SK-N-SH treated with all-trans-retinoic acid at 6 μM for 48 hours (cell line): Measurements from ENCODE around the gene KCNQ5.

Experiments used
- ATAC-seq: fragments of 200-7000 bp; cut with Tn5 transposase; 3 replicates; pipeline ENCODE4 v1.9.1; 2020; ENCODE audit warnings: mild to moderate bottlenecking, moderate library complexity
- ARNTL ChIP-seq: fragments of 450-650 bp; formaldehyde crosslinking; IDR thresholded peaks from 2 replicates; pipeline ENCODE4 v1.5.0; 2020; ENCODE audit warnings: low read depth, mild to moderate bottlenecking, moderate library complexity, borderline replicate concordance
- BACH2 ChIP-seq: fragments of 250-450 bp; sonication (Bioruptor Pico); IDR thresholded peaks from 2 replicates; pipeline ENCODE4 v1.9.0; 2021; ENCODE audit warnings: mild to moderate bottlenecking, borderline replicate concordance
- CREB5 ChIP-seq: fragments of 250-450 bp; sonication (Bioruptor Pico); IDR thresholded peaks from 2 replicates; pipeline ENCODE4 v1.5.1; 2020; ENCODE audit warnings: low read depth, mild to moderate bottlenecking, moderate library complexity
- CSDC2 ChIP-seq: fragments of 250-450 bp; sonication (Bioruptor Pico); IDR thresholded peaks from 2 replicates; pipeline ENCODE4 v1.5.0; 2020; ENCODE audit warnings: mild to moderate bottlenecking, moderate library complexity
- ESRRG ChIP-seq: fragments of 250-450 bp; sonication (Bioruptor Pico); IDR thresholded peaks from 2 replicates; pipeline ENCODE4 v1.6.1; 2021; ENCODE audit warnings: mild to moderate bottlenecking
- GLIS3 ChIP-seq: fragments of 250-450 bp; sonication (Bioruptor Pico); IDR thresholded peaks from 2 replicates; pipeline ENCODE4 v1.5.0; 2020; ENCODE audit warnings: mild to moderate bottlenecking, moderate library complexity
- ISL1 ChIP-seq: fragments of 250-450 bp; sonication (Bioruptor Pico); IDR thresholded peaks from 2 replicates; pipeline ENCODE4 v2.1.2; 2022; ENCODE audit warnings: mild to moderate bottlenecking, moderate library complexity
- OSR1 ChIP-seq: fragments of 250-450 bp; sonication (Bioruptor Pico); IDR thresholded peaks from 2 replicates; pipeline ENCODE4 v1.8.0; 2022; ENCODE audit warnings: moderate library complexity, mild to moderate bottlenecking, inconsistent platforms
- PATZ1 ChIP-seq: fragments of 250-450 bp; sonication (Bioruptor Pico); IDR thresholded peaks from 2 replicates; pipeline ENCODE4 v1.8.0; 2020; ENCODE audit warnings: mild to moderate bottlenecking, moderate library complexity, borderline replicate concordance
- POU6F1 ChIP-seq: fragments of 250-450 bp; sonication (Bioruptor Pico); IDR thresholded peaks from 2 replicates; pipeline ENCODE4 v1.8.0; 2021; ENCODE audit warnings: low read depth, mild to moderate bottlenecking, moderate library complexity, borderline replicate concordance
- PPARA ChIP-seq: fragments of 250-450 bp; sonication (Bioruptor Pico); IDR thresholded peaks from 2 replicates; pipeline ENCODE4 v1.5.0; 2020; ENCODE audit warnings: mild to moderate bottlenecking, borderline replicate concordance
- RARB ChIP-seq: fragments of 250-450 bp; sonication (Bioruptor Pico); IDR thresholded peaks from 2 replicates; pipeline ENCODE4 v1.8.0; 2021; ENCODE audit warnings: mild to moderate bottlenecking, moderate library complexity
- SNAI2 ChIP-seq: fragments of 250-450 bp; sonication (Bioruptor Pico); IDR thresholded peaks from 2 replicates; pipeline ENCODE4 v1.5.0; 2020; ENCODE audit warnings: mild to moderate bottlenecking, moderate library complexity
- TCF4 ChIP-seq: fragments of 250-450 bp; sonication (Bioruptor Pico); IDR thresholded peaks from 2 replicates; pipeline ENCODE4 v1.8.0; 2021; ENCODE audit warnings: mild to moderate bottlenecking, moderate library complexity, borderline replicate concordance
- TOX ChIP-seq: fragments of 250-450 bp; sonication (Bioruptor Pico); IDR thresholded peaks from 2 replicates; pipeline ENCODE4 v1.8.0; 2021; ENCODE audit warnings: mild to moderate bottlenecking, moderate library complexity, borderline replicate concordance
- ZC3H10 ChIP-seq: fragments of 250-450 bp; sonication (Bioruptor Pico); IDR thresholded peaks from 2 replicates; pipeline ENCODE4 v1.5.1; 2021; ENCODE audit warnings: mild to moderate bottlenecking, moderate library complexity
- ZFP3 ChIP-seq: fragments of 250-450 bp; sonication (Bioruptor Pico); IDR thresholded peaks from 2 replicates; pipeline ENCODE4 v1.5.0; 2020; ENCODE audit warnings: mild to moderate bottlenecking, moderate library complexity
- ZFP30 ChIP-seq: fragments of 450-650 bp; formaldehyde crosslinking; IDR thresholded peaks from 2 replicates; pipeline ENCODE4 v1.5.0; 2022; ENCODE audit warnings: mild to moderate bottlenecking, moderate library complexity
- ZNF565 ChIP-seq: fragments of 450-650 bp; formaldehyde crosslinking; conservative IDR thresholded peaks from 2 replicates; pipeline ENCODE4 v1.5.0; 2020; ENCODE audit warnings: low read depth, mild to moderate bottlenecking, moderate library complexity
- ZNF70 ChIP-seq: fragments of 450-650 bp; formaldehyde crosslinking; IDR thresholded peaks from 2 replicates; pipeline ENCODE4 v1.5.0; 2020; ENCODE audit warnings: mild to moderate bottlenecking, moderate library complexity
- ZNF8 ChIP-seq: fragments of 450-650 bp; formaldehyde crosslinking; IDR thresholded peaks from 2 replicates; pipeline ENCODE4 v1.5.0; 2020; ENCODE audit warnings: mild to moderate bottlenecking, moderate library complexity
- TF ChIP-seq, protein P1 (sequence below): fragments of 250-450 bp; sonication (Bioruptor Pico); IDR thresholded peaks from 2 replicates; pipeline ENCODE4 v1.5.1; 2021; ENCODE audit warnings: mild to moderate bottlenecking, moderate library complexity
- TF ChIP-seq, protein P2 (sequence below): fragments of 250-450 bp; sonication (Bioruptor Pico); IDR thresholded peaks from 2 replicates; pipeline ENCODE4 v1.5.0; 2020; ENCODE audit warnings: mild to moderate bottlenecking, moderate library complexity

KCNQ5 gene

GRCh38 chr6:73079611-73079955 is 457.7 kb downstream of the KCNQ5 start:
- no peak for TF ChIP-seq ISL1
- TF ChIP-seq ZNF565: no peak
- TF ChIP-seq GLIS3: no peak
- no peak for TF ChIP-seq PATZ1 (CRISPR knock-in tag)
- TF ChIP-seq RARB: no peak
- TF ChIP-seq ESRRG: no peak
- TF ChIP-seq, protein P1, sequence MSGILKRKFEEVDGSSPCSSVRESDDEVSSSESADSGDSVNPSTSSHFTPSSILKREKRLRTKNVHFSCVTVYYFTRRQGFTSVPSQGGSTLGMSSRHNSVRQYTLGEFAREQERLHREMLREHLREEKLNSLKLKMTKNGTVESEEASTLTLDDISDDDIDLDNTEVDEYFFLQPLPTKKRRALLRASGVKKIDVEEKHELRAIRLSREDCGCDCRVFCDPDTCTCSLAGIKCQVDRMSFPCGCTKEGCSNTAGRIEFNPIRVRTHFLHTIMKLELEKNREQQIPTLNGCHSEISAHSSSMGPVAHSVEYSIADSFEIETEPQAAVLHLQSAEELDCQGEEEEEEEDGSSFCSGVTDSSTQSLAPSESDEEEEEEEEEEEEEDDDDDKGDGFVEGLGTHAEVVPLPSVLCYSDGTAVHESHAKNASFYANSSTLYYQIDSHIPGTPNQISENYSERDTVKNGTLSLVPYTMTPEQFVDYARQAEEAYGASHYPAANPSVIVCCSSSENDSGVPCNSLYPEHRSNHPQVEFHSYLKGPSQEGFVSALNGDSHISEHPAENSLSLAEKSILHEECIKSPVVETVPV (CRISPR knock-in tag): no peak
- TF ChIP-seq ZNF8 (CRISPR knock-in tag): no peak
- no peak for TF ChIP-seq POU6F1 (CRISPR knock-in tag)
- TF ChIP-seq ZFP3 (CRISPR knock-in tag): no peak
- no peak for TF ChIP-seq ZFP30 (CRISPR knock-in tag)
- TF ChIP-seq TOX (CRISPR knock-in tag): no peak
- TF ChIP-seq, protein P2, sequence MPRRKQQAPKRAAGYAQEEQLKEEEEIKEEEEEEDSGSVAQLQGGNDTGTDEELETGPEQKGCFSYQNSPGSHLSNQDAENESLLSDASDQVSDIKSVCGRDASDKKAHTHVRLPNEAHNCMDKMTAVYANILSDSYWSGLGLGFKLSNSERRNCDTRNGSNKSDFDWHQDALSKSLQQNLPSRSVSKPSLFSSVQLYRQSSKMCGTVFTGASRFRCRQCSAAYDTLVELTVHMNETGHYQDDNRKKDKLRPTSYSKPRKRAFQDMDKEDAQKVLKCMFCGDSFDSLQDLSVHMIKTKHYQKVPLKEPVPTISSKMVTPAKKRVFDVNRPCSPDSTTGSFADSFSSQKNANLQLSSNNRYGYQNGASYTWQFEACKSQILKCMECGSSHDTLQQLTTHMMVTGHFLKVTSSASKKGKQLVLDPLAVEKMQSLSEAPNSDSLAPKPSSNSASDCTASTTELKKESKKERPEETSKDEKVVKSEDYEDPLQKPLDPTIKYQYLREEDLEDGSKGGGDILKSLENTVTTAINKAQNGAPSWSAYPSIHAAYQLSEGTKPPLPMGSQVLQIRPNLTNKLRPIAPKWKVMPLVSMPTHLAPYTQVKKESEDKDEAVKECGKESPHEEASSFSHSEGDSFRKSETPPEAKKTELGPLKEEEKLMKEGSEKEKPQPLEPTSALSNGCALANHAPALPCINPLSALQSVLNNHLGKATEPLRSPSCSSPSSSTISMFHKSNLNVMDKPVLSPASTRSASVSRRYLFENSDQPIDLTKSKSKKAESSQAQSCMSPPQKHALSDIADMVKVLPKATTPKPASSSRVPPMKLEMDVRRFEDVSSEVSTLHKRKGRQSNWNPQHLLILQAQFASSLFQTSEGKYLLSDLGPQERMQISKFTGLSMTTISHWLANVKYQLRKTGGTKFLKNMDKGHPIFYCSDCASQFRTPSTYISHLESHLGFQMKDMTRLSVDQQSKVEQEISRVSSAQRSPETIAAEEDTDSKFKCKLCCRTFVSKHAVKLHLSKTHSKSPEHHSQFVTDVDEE: no peak
- no peak for TF ChIP-seq ARNTL
- no peak for TF ChIP-seq PPARA (CRISPR knock-in tag)
- no peak for TF ChIP-seq BACH2
- TF ChIP-seq ZNF70 (CRISPR knock-in tag): no peak
- TF ChIP-seq ZC3H10 (CRISPR knock-in tag): no peak
- no peak for TF ChIP-seq SNAI2 (CRISPR knock-in tag)
- TF ChIP-seq, all 23 proteins: peak for 0
- peak; percentile 87 for ATAC-seq

GRCh38 chr6:73079978-73080377 is 458.1 kb downstream of the KCNQ5 start:
- peak; percentile 48; the same call in 2 of the 3 replicates for ATAC-seq
- TF ChIP-seq RARB: no peak
- no peak for TF ChIP-seq OSR1 (CRISPR knock-in tag)
- TF ChIP-seq PPARA (CRISPR knock-in tag): no peak
- TF ChIP-seq SNAI2 (CRISPR knock-in tag): no peak
- TF ChIP-seq POU6F1 (CRISPR knock-in tag): no peak
- TF ChIP-seq, protein P1 (CRISPR knock-in tag): no peak
- TF ChIP-seq CSDC2 (CRISPR knock-in tag): no peak
- TF ChIP-seq ISL1: no peak
- TF ChIP-seq ESRRG: no peak
- no peak for TF ChIP-seq CREB5 (CRISPR knock-in tag)
- no peak for TF ChIP-seq PATZ1 (CRISPR knock-in tag)
- no peak for TF ChIP-seq GLIS3
- no peak for TF ChIP-seq TOX (CRISPR knock-in tag)
- no peak for TF ChIP-seq TCF4 (CRISPR knock-in tag)
- no peak for TF ChIP-seq BACH2
- TF ChIP-seq ZC3H10 (CRISPR knock-in tag): no peak
- TF ChIP-seq ZFP3 (CRISPR knock-in tag): no peak
- TF ChIP-seq ZNF8 (CRISPR knock-in tag): no peak
- TF ChIP-seq ZFP30 (CRISPR knock-in tag): no peak
